T-helper 2 cell (primary cell): ENCODE results near the gene ZNF99.
"Not testable (repeated sequence)": the region's sequence is repeated elsewhere in the genome, so short reads cannot be mapped to it uniquely, and the experiment has no call there.

ENCODE experiments used
- DNase-seq, 5 experiments: peaks; one replicate each; pipeline versions ENCODE4 v3.0.0 to v3.0.0-alpha.2; 2012 to 2022
- total RNA-seq, 2 donors: gene quantifications; one replicate each; lab custom pipeline; 2026; lab: John Stamatoyannopoulos, UW

The ZNF99 gene
- 0 reads per million in 2 donors for total RNA-seq

- DNase-seq, result peak in 1 of 5 experiments; percentile 2
Observed at GRCh38 chr19:22783651-22784410, at the start of gene ZNF99. Gene ZNF99, minus strand, starts transcription at chr19:22784151. Its CDS starts 135 bp downstream, at chr19:22784016.

- DNase-seq, result no peak
Observed at GRCh38 chr19:22832031-22832762, 48.2 kb upstream of the ZNF99 start, which contains the start of gene ZNF723. Gene ZNF723, plus strand, starts transcription at chr19:22832291. Its CDS starts 89 bp downstream, at chr19:22832380.

- no peak for DNase-seq
Observed at GRCh38 chr19:22831211-22831610, 47.3 kb upstream of the ZNF99 start.

- DNase-seq, result no peak
Observed at GRCh38 chr19:22814124-22814523, 30.2 kb upstream of the ZNF99 start.

- no peak for DNase-seq
Observed at GRCh38 chr19:22807061-22807835, 23.3 kb upstream of the ZNF99 start.

- DNase-seq, result no peak
Observed at GRCh38 chr19:22806418-22806817, 22.5 kb upstream of the ZNF99 start.

GRCh38 chr19:22797040-22797439, 13.1 kb upstream of the ZNF99 start:
- no peak for DNase-seq

GRCh38 chr19:22792863-22793262, 8.9 kb upstream of the ZNF99 start:
- not testable (repeated sequence) for DNase-seq

- no peak for DNase-seq
Observed at GRCh38 chr19:22735911-22736645, 47.9 kb downstream of the ZNF99 start.

GRCh38 chr19:22733691-22734090, 50.3 kb downstream of the ZNF99 start:
- DNase-seq, result no peak

GRCh38 chr19:22728214-22728613, 55.7 kb downstream of the ZNF99 start:
- DNase-seq, result not testable (repeated sequence)

GRCh38 chr19:22721533-22721932, 62.4 kb downstream of the ZNF99 start:
- DNase-seq, result not testable (repeated sequence)

GRCh38 chr19:22708983-22709382, 75.0 kb downstream of the ZNF99 start:
- no peak for DNase-seq

GRCh38 chr19:22703096-22703495, 80.9 kb downstream of the ZNF99 start:
- DNase-seq, result not testable (repeated sequence)

GRCh38 chr19:22702661-22703060, 81.3 kb downstream of the ZNF99 start:
- DNase-seq, result not testable (repeated sequence)
